K562 (cell line): Measurements from ENCODE around the gene TMED10. TPM values are rescaled to one million over a fixed set of nuclear protein-coding genes. Genes with fewer than 3 reads are reported as not detected.
"Not testable (repeated sequence)": the region's sequence is repeated elsewhere in the genome, so short reads cannot be mapped to it uniquely, and the experiment has no call there.

Experiments
- ATAC-seq: fragments of 200-7000 bp; cut with Tn5 transposase; 3 replicates; pipeline ENCODE4 v1.9.1; 2020; ENCODE audit warnings: moderate library complexity
- BruUV-seq: library from RNA; stranded (reverse); fragments of 400-500 nt; replicated peaks from 2 replicates; lab custom pipeline; 2021; lab: Mats Ljungman, UMichigan
- CTCF ChIA-PET: fragments of 300-600 bp; formaldehyde crosslinking; extraction: SDS; loops from one replicate; lab custom pipeline; 2021; ENCODE audit warnings: low intra/inter-chr PET ratio; lab: Yijun Ruan, JAX
- POLR2A ChIA-PET: fragments of 300-600, 350-650 bp; sonication (Branson Sonifier 250); formaldehyde crosslinking; extraction: SDS; loops from one replicate; lab custom pipeline; 2021; ENCODE audit warnings: antibody characterized with exemption, inconsistent platforms; lab: Yijun Ruan, JAX
- DNase-seq, 4 experiments: peaks; one replicate each; pipeline versions ENCODE4 v3.0.0 to v3.0.0-alpha.2; 2011 to 2018; ENCODE audit warnings: low spot score in 3 of 4, mixed read lengths in 3 of 4; ENCODE audit errors: extremely low read depth in 1 of 4
- FAIRE-seq: peaks from 2 replicates; lab custom pipeline; 2011; peaks lifted over from hg19 to GRCh38; lab: Jason Lieb, UNC
- H2AFZ ChIP-seq: 2 replicates; pipeline ENCODE4 v1.6.0; 2011; ENCODE audit warnings: low read depth, low read length, control low read depth, inconsistent platforms
- H3K27ac ChIP-seq: fragments of 200-600 bp; 3 replicates; pipeline ENCODE4 v1.8.0; 2011; ENCODE audit warnings: low read depth, mild to moderate bottlenecking, control low read depth, inconsistent platforms, low read length, moderate library complexity, mixed read lengths; ENCODE audit errors: extremely low read depth
- H3K27me3 ChIP-seq, 2 experiments: fragments of 300-600 bp in 1 of 2; 2 replicates in 1 of 2; 3 replicates in 1 of 2; pipeline versions ENCODE4 v1.6.0 to v1.8.0; 2011; ENCODE audit warnings: inconsistent platforms in 2 of 2, low read length in 2 of 2, mild to moderate bottlenecking in 1 of 2, mixed read lengths in 1 of 2, moderate library complexity in 1 of 2; ENCODE audit not compliant: control insufficient read depth in 2 of 2, insufficient read depth in 2 of 2
- H3K36me3 ChIP-seq: fragments of 300-600 bp; 3 replicates; pipeline ENCODE4 v1.8.0; 2011; ENCODE audit warnings: mild to moderate bottlenecking, low read length, inconsistent platforms; ENCODE audit not compliant: control insufficient read depth, insufficient read depth
- H3K4me1 ChIP-seq, 2 experiments: fragments of 200-600 bp in 1 of 2; replicated peaks in 1 of 2; 2 replicates in 1 of 2; 3 replicates in 1 of 2; pipeline versions ENCODE4 v1.5.1 to v1.8.0; 2011; ENCODE audit warnings: inconsistent platforms in 2 of 2, low read length in 2 of 2, mild to moderate bottlenecking in 1 of 2, mixed read lengths in 1 of 2, moderate library complexity in 1 of 2; ENCODE audit not compliant: control insufficient read depth in 2 of 2, insufficient read depth in 2 of 2
- H3K4me2 ChIP-seq: 2 replicates; pipeline ENCODE4 v1.6.1; 2011; ENCODE audit warnings: low read length, control low read depth, inconsistent platforms, mixed read lengths; ENCODE audit not compliant: insufficient read depth
- H3K4me3 ChIP-seq: fragments of 200-600 bp; sonication (generic), shearing (Covaris generic); 2 replicates; pipeline ENCODE4 v1.5.1; 2016; ENCODE audit warnings: control low read depth, inconsistent platforms
- H3K79me2 ChIP-seq: fragments of 200-600 bp; 3 replicates; pipeline ENCODE4 v1.8.0; 2011; ENCODE audit warnings: low read length, inconsistent platforms; ENCODE audit not compliant: control insufficient read depth, insufficient read depth
- H3K9ac ChIP-seq, 2 experiments: 2 replicates each; pipeline versions ENCODE4 v1.6.0 to v1.6.1; 2011; ENCODE audit warnings: low read depth in 2 of 2, low read length in 2 of 2, control low read depth in 1 of 2, inconsistent platforms in 1 of 2, mild to moderate bottlenecking in 1 of 2, mixed read lengths in 1 of 2; ENCODE audit not compliant: insufficient read depth in 1 of 2
- H3K9me1 ChIP-seq: one replicate; pipeline ENCODE4 v1.6.0; 2011; ENCODE audit warnings: inconsistent platforms, mild to moderate bottlenecking, low read length, moderate library complexity; ENCODE audit not compliant: control insufficient read depth, insufficient read depth
- H3K9me3 ChIP-seq: replicated peaks from 2 replicates; pipeline ENCODE4 v1.5.1; 2011; ENCODE audit warnings: low read depth, low read length, inconsistent platforms; ENCODE audit not compliant: control insufficient read depth, insufficient read depth
- H4K20me1 ChIP-seq: replicated peaks from 2 replicates; pipeline ENCODE4 v1.6.1; 2011; ENCODE audit warnings: low read length, inconsistent platforms, mixed read lengths; ENCODE audit not compliant: control insufficient read depth, insufficient read depth
- BMI1 ChIP-seq: fragments of 150-350 bp; IDR thresholded peaks from 2 replicates; pipeline ENCODE4 v1.6.1; 2014; ENCODE audit warnings: low read length
- DNMT1 ChIP-seq: fragments of 450-650 bp; IDR thresholded peaks from 2 replicates; pipeline ENCODE4 v1.6.1; 2016; ENCODE audit warnings: antibody characterized with exemption, mild to moderate bottlenecking
- ERF ChIP-seq: fragments of 450-650 bp; formaldehyde crosslinking; IDR thresholded peaks from 2 replicates; pipeline ENCODE4 v1.4.0; 2020; ENCODE audit warnings: mild to moderate bottlenecking, mixed read lengths
- HCFC1 ChIP-seq: IDR thresholded peaks from 2 replicates; pipeline ENCODE4 v1.6.1; 2012; ENCODE audit warnings: low read depth, low read length, improper control_type of control experiment
- HLTF ChIP-seq: fragments of 450-650 bp; IDR thresholded peaks from 2 replicates; pipeline ENCODE4 v1.6.1; 2016
- NONO ChIP-seq, 2 experiments: fragments of 200-400 bp in 1 of 2; fragments of 450-650 bp in 1 of 2; formaldehyde crosslinking in 1 of 2; IDR thresholded peaks; 2 replicates each; pipeline ENCODE4 v1.6.1; 2017; ENCODE audit warnings: low read depth in 2 of 2, mild to moderate bottlenecking in 2 of 2, moderate library complexity in 2 of 2, low read length in 1 of 2
- THRAP3 ChIP-seq: fragments of 450-650 bp; IDR thresholded peaks from 2 replicates; pipeline ENCODE4 v1.6.1; 2016; ENCODE audit warnings: mild to moderate bottlenecking, inconsistent platforms, borderline replicate concordance
- XRCC5 ChIP-seq: fragments of 200-400 bp; formaldehyde crosslinking; IDR thresholded peaks from 2 replicates; pipeline ENCODE4 v1.6.1; 2017; ENCODE audit warnings: low read depth, mild to moderate bottlenecking, low read length
- ZNF274 ChIP-seq: IDR thresholded peaks from 2 replicates; pipeline ENCODE4 v1.6.1; 2011; ENCODE audit warnings: low read depth, mild to moderate bottlenecking, low read length, moderate library complexity, borderline replicate concordance
- ZNF561 ChIP-seq: fragments of 450-650 bp; formaldehyde crosslinking; conservative IDR thresholded peaks from 2 replicates; pipeline ENCODE4 v1.4.0; 2020; ENCODE audit warnings: mild to moderate bottlenecking, moderate library complexity
- WGBS: fragments of 100-300 bp; shearing (Covaris generic); methylation state at CpG from one replicate; pipeline ENCODE4 v1.1.6; 2016; ENCODE audit warnings: low coverage, mixed read lengths; ENCODE audit not compliant: insufficient coverage; ENCODE audit errors: missing lambda C conversion rate; 5-methylcytosine and 5-hydroxymethylcytosine counted together
- in situ Hi-C: fragments of 300-500 bp; cut with MboI; formaldehyde crosslinking; loops from 4 replicates; pipeline ENCODE4 v1.15.0; 2018; ENCODE audit warnings: inconsistent platforms, mixed read lengths
- intact Hi-C: fragments of 100-400 bp; cut with micrococcal nuclease; formaldehyde crosslinking; loops from 2 replicates; pipeline ENCODE4 v1.14.2; 2022
- polyA plus RNA-seq, 8 experiments: library from polyadenylated mRNA; depleted of rRNA in 4 of 8; stranded (reverse) in 5 of 8; unstranded in 3 of 8; fragments of >200 nt; fragmentation: Nextera tagmentation in 2 of 8; fragmentation: Illumina TruSeq in 1 of 8; extraction: Ambion mirVana in 2 of 8; extraction: Trizol in 1 of 8; gene quantifications; 2 replicates each; pipeline versions ENCODE4 v1.2.1 to v1.2.3, GENCODE V29; 2011 to 2014; ENCODE audit warnings: inconsistent platforms in 1 of 8, missing spikeins in 1 of 8
- total RNA-seq, 7 experiments: library from RNA; depleted of rRNA in 6 of 7; stranded (reverse); fragments of >200 nt in 6 of 7; fragmentation: Illumina TruSeq in 2 of 7; extraction: Trizol in 2 of 7; gene quantifications; 2 replicates each; pipeline versions ENCODE4 v1.2.1 to v1.2.3, GENCODE V29; 2011 to 2021; ENCODE audit warnings: low replicate concordance in 1 of 7

The TMED10 gene
- total and polyA plus RNA-seq, 9 of the 15 experiments (the other 6 are each of a cell fraction or from before 2014, with no cell fraction given), result 62.2 to 233 (median 124) TPM

DNA sequence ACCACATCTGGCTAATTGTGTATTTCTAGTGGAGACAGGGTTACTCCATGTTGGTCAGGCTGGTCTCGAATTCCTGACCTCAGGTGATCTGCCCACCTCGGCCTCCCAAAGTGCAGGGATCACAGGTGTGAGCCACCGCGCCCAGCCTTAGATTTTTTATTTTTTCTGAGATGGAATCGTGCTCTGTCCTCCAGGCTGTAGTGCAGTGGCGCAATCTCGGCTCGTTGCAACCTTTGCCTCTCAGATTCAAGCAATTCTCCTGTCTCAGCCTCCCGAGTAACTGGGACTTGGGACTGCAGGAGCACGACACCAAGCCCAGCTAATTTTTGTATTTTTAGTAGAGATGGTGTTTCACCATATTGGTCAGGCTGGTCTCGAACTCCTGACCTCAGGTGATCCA is 5.8 kb upstream of the TMED10 start:
- H3K79me2 ChIP-seq, intact Hi-C loops, H4K20me1 ChIP-seq, BruUV-seq, H3K9me1 ChIP-seq, H3K36me3 ChIP-seq, ATAC-seq, H2AFZ ChIP-seq, FAIRE-seq, CTCF ChIA-PET, H3K9me3 ChIP-seq, H3K4me2 ChIP-seq, H3K4me3 ChIP-seq, DNase-seq, H3K27me3 ChIP-seq, H3K27ac ChIP-seq, H3K4me1 ChIP-seq, H3K9ac ChIP-seq, in situ Hi-C loops: not testable (repeated sequence)
- WGBS, result 37% methylated on average over 6 of the region's 11 CpGs
- POLR2A ChIA-PET, result interaction anchor here (2.2 kb wide), 1 partner anchor 10 kb away, joined by 6 read pairs; no protein-coding TSS in a partner anchor

- Histone ChIP-seq H4K20me1 (no peaks in the 10 kb centered on the region), H3K9me3 (no peaks in the 10 kb centered on the region), H3K9me1 (no peaks in the 10 kb centered on the region), H3K79me2 (no peaks in the 10 kb centered on the region), H2AFZ (no peak overlapping the region), H3K27ac (no peak overlapping the region), H3K9ac (no peak overlapping the region), H3K27me3 (no peaks in the 10 kb centered on the region), H3K4me1 (peaks cover 3 to 4% of the 10 kb centered on the region in 2 experiments; a peak in 1 of 5 replicates), H3K36me3 (no peaks in the 10 kb centered on the region), H3K4me2 (no peak overlapping the region), H3K4me3 (no peak overlapping the region)
- POLR2A ChIA-PET, result interaction anchor here (2.2 kb wide), 1 partner anchor 9 kb away, joined by 6 read pairs; no protein-coding TSS in a partner anchor
- WGBS, result 9% methylated on average over 1 of the region's 1 CpG
- FAIRE-seq (no peak), DNase-seq (no peak), ATAC-seq (no peak)
- BruUV-seq, result no TSS peak
- intact Hi-C loops, result no loop called here
- in situ Hi-C loops, result no loop called here
- CTCF ChIA-PET, result no interaction called here
- no peak for TF ChIP-seq BMI1
- TF ChIP-seq THRAP3, result no peak
- TF ChIP-seq NONO (IDR thresholded peaks at IDR 0.05; ENCODE audit: low read depth in 2 of 2, low read length in 1 of 2), result no peak
- TF ChIP-seq DNMT1, result no peak
- no peak for TF ChIP-seq HCFC1
- TF ChIP-seq XRCC5, result no peak
- no peak for TF ChIP-seq HLTF
- no peak for TF ChIP-seq ERF (CRISPR knock-in tag)
- no peak for TF ChIP-seq ZNF274
- no peak for TF ChIP-seq ZNF561 (CRISPR knock-in tag)
Observed at GRCh38 chr14:75181293-75182062, 5.1 kb upstream of the TMED10 start.
